GM18517 (cell line): ENCODE results near the gene CHMP1B.
"Not testable (repeated sequence)": the region's sequence is repeated elsewhere in the genome, so short reads cannot be mapped to it uniquely, and the experiment has no call there.

ENCODE experiments used
- ATAC-seq: cut with Tn5 transposase; IDR thresholded peaks from one replicate; pipeline ENCODE4 v1.9.1; 2021; ENCODE audit warnings: mild to moderate bottlenecking, moderate library complexity; ENCODE audit not compliant: unreplicated experiment

CHMP1B gene

DNA sequence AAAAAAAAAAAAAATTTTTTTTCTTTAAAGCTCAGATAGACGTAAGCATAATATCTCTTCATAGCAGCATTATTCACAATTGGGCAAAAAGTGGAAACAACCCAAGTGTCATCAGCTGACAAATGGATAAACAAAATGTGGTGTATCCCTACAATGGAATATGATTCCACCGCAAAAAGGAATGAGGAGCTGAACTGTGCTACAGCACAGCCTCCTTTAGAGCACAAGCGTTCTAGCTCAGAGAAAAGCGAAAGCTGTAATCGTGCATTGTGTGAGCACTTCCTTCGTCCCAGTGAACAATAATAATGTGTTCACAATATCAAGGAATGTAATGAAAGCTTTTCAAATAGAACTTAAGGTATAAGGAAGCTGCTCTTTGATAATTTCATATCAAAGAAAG, 11.7 kb upstream of the CHMP1B start:
- no peak for ATAC-seq

DNA sequence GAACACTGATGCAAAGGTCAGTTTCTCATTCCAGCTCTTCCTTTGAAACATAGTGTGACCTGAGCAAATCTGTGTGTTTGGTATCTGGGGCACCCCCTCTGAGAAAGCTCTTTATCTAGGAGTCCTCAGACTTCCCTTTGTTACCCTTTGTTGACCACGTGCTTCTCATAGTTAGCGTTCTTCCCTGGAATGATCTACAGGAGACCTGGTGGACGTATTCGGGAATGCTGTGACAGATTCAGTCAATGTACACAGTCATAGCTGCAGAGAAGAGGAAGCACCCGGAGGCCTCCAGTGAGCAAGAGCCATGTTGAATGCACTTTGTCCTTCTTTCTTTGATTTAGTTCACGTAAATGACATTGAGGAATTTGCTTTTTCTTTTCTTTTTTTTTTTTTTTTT, 10.7 kb upstream of the CHMP1B start:
- ATAC-seq: no peak

DNA sequence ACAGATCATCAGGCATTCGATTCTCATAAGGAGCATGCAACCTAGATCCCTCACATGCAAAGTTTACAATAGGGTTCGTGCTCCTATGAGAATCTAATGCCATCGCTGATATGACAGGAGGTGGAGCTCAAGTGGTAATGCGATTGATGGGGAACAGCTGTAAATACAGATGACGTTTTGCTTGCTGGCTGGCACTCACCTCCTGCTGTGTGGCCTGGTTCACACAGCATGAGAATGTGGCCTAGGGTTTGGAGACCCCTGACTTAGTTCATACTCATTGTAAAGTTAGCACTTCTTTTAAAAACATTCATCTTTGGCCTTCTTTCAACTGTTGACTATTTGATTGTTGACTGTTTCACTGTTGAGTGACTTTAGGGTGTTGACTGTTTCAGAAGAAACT, 8.7 kb upstream of the CHMP1B start:
- ATAC-seq: no peak

DNA sequence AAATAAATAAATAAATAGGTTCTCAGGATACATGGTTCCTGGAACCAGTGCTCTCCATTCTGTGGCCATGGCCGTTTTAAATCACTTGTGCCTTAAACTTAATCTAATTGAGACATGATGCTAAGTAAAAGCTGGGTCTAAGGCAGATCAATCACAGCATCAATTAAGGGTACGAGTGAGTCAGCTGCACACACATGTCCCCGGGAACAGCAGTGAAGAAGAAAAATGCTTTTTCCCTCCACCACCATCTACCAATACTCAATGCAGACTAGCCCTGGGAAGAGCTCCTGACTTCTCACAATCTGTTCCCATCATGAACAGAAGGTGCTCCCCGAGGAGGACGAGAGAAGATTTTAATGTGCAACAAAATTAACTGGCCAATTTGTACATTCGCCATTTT, 6.8 kb upstream of the CHMP1B start:
- no peak for ATAC-seq

DNA sequence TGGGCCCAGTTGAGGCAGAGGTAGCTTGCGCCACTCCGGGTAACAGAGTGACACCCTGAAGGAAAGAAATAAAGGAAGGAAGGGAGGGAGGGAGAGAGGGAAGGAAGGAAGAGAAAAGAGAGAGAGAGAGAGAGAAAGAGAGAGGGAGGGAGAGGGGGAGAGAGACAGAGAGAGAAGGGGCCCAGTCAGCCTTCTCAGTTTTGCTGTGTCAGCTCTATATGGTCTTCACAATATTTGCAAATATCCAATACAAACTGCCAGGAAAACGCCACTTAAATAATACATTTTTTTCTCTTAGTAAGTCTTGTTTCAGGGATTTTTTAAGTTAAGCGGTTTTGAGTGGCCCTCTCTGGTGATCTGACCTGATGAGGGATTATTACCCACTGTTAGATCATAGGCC, 5.6 kb upstream of the CHMP1B start:
- ATAC-seq: no peak

DNA sequence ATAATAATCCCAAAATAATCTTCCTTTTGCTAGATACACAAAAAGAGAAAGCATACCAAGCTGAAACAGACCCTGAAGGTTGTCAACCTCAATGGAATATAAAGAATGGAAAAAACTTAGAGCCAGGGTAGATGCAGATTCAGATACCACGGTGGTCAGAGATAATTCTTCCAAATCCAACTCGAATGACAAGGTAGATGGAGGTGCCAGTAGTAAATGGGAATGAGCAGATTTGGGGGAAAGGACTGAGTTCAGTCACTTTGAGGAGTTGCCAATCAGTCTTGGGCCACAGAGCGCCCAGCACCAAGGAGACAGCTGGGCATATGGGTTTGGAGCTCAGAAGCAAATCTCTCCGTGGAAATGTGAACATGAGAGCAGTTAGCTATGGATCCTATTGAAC, 3.4 kb upstream of the CHMP1B start:
- ATAC-seq: no peak

DNA sequence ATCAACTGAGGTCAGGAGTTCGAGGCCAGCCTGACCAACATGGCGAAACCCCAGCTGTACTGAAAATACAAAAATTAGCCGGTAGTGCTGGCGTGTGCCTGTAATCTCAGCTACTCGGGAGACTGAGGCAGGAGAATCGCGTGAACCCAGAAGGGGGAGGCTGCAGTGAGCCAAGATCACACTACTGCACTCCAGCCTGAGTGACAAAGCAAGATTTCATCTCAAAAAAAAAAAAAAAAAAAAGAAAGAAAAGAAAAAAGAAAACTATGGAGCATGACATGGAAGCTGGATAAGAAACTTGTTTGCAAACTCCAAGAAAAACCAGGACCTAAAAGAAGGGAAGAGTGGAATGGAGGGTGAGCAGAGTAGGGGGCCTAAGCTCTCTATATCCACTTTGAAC, 1.9 kb upstream of the CHMP1B start:
- no peak for ATAC-seq

DNA sequence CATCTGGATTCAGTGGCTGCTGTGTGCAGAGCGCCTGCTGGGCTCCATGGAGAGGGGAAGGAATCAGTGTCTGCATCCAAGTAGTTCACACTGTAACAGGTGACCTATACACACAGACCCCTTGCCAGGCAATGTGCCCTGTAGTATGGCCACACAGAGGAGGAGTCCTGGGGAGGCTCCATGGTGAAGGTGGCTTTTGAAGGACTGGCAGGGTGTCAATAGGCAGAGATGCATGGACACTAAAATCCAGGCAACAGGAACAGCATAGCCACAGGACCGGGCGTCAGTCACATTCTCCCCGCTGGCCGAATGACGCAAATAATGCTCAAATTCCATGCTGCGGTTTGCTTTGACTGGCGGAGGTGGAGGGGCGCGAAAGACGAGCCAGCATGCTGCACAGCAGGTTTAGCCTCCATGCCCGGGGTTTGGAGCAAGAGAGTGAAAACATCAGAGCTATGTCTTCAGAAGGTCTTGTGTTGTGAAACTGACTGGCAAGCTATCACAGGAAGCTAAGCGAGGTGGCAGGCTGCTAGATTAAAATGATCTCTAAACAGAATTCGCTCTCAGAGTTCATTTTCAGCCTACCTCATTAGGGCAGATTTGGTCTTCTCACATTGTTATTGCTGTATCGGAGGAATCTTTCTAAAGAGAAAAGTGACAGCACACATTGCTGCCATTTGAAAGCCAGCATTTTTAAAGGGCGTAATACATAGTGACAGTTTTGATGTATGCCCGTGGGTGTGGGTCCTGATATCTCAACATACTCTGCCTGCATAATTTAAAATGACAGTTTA, 1.2 kb upstream of the CHMP1B start:
- ATAC-seq: no peak

DNA sequence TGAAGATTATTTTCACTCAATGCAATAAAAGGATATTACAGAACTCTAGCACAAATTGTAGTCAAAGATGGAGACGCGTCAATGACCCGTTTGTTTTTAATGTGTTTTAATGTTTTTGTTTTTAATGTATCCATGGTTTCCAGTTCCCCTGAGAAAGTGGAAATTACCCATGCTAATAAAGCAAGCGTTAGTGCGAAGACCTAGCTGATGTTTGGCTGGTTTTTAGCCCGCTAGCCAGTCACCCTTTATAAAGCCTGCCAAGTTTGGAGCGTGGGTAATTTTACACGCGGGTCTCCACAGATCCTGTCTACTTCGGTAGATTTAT, 430 bp upstream of the CHMP1B start:
- ATAC-seq: peak; percentile 53

DNA sequence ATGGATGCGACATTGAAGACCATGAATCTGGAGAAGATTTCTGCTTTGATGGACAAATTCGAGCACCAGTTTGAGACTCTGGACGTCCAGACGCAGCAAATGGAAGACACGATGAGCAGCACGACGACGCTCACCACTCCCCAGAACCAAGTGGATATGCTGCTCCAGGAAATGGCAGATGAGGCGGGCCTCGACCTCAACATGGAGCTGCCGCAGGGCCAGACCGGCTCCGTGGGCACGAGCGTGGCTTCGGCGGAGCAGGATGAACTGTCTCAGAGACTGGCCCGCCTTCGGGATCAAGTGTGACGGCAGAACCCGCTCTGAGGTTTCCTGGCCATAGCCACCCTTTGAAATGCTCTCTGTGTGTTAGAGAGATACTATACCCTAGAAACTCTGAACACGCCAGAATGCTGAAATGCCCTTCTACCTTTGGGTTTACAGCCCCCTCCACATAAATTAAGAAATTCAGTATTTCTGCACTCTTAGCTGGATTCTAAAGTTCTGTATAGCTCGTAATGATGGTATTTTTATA, 659 bp downstream of the CHMP1B start:
- ATAC-seq: peak; percentile 25

DNA sequence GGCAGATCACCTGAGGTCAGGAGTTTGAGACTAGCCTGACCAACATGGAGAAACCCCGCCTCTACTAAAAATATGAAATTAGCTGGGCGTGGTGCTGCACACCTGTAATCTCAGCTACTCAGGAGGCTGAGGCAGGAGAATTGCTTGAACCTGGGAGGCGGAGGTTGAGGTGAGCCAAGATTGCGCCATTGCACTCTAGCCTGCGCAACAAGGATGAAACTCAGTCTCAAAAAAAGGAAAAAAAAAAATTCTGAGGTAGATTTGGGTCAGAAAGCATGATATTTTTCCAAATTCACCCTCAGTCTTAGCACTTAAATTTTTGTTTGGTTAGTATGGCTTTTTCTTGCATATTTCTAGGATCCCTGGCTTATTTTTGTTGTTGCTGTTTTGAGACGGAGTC, 3.3 kb downstream of the CHMP1B start:
- ATAC-seq: not testable (repeated sequence)

DNA sequence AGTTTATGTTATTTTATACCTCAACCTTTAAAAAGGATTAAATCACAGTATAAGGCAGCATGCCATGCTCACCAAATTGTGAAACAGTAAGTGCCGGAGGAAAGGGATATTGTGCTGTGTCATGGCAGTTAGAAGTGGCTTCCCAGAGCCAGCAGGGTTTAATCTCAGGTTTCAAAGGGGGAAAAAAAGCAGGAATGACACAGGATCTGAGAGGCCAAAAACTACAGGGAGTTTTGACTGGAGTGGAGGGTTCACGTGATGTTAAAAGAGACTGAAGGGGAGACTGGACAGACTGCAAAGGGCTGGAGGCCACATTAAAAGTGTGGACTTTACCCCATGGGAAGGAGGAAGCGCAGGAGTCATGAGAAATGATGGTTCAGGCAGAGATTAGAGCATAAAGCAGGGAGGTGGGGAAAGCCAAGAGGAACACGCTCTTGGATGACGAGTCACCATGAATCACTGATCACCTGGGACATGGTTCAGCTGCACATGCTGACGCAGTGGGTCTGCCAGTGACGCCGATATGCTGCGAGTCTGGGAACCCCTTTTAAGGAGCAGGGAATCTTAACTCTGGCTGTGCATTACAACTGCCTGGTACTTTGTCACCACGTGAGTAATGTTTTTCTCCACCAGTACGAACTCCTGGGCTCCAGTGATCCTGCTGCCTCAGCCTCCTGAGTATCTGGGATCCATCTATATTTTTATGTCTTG, 6.1 kb downstream of the CHMP1B start:
- no peak for ATAC-seq

DNA sequence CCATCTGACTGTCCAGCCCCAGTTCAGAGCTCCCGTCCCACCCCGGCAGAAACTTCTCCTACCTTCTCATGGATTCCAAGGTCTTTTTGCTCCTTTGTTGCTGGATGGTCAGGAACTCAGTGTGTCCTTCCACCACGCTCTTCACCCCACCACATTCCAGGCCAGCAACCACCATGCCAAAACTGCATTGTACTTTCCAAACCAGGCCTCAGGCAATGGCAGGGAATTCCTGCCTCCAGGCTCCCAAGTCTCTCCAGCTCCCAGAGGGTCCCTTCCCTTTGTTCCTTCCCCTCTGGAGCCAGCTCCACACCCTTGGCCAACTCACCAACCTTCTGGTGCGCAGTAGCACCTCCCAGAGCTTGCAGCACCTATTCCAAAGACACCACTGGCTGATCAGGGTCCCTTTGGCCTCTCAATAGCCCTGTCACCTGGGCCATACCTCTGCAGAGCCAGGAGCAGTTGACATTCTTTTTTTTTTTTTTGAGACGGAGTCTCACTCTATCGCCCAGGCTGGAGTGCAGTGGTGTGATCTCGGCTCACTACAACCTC, 8.1 kb downstream of the CHMP1B start:
- no peak for ATAC-seq

DNA sequence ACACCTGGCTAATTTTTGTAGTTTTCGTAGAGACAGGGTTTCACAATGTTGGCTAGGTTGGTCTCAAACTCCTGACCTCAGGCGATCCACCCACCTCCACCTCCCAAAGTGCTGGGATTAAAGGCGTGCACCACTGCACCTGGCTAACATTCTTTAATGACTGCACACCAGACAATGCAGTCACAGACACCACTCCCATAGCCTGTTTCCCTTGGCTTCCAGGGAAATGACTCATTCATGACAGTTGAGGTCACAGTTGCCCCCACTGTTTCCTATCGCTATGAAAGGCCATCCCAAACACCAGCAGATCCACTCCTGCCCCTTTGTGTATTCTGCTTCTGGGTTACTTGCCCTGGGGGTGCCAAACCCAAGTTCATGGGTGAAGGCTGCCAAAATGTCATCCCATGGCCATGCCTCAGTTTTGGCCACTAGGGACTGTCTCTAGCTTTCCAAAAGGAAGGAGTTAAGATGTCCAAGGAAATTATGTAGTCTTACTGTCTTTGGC, 8.7 kb downstream of the CHMP1B start:
- ATAC-seq: no peak

DNA sequence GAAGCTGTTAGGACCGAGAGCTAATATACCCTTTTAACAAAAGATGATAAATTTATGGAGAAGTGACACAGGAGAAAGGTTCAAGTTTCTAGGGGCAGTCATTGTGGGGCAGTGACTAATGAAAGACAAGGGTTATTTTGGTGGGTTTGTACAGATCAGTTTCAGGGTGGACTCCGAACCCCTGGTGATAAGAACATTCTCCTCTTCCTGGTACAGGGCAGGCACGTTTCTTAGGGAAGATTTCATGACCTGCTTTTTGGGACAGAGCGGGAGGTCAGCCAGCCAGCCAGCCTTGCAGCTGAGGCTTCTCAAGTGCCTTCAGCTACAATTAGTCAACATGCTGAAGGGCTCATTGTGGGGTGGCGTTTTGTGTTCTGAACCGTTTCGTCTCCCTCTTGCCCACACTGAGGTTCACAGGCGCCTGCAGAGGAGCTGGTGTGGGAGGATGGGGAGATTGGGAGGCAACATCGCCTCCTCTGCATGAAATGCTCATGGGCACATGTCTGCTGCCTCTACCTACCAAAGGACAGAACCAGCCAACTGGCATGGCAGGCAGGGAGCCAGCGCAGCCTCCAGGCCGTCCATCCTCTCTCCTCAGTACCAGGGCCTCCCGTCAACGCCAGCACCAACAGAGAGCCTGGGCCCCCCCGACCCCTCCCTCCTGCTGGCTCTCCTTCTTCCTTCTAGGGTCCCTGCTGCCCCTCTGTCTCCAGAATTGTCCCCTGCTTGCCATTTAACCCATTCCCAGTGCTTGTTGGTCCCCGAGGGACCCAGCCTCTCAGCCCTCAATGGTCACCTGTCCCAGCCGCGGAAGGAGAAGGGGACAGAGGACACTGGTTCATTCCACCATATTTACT, 9.6 kb downstream of the CHMP1B start:
- no peak for ATAC-seq

DNA sequence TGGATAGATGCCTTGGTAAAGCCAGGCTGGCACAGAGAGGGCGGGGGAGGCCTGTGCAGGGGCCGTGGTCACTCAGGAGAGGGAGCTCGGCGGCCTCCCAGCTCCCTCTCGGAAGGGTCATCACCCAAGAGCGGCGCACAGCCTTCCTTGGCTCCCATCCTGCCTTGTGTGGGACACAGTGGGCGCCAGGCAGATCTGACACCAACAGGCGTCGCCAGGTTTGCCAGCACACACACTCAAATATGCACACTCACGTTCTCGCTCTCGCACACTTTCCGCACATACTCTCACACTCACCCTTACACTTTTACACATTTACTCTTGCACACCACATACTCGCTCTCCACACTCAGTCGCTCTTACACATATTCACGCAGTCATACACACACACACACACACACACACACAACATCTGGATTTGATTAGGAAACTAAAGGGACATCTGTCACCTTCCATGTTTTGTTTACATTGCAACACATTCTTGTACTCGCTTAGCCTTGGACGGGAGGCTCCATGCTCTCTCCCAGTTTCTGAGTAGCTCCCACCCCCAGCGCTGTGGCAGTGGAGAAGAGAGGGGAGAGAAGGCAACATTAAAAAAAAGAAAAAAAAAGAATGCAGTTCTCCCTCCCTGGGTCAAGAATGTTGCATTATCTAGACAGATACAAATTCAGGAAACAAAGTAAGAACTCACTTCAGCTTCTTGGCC, 10.5 kb downstream of the CHMP1B start:
- ATAC-seq: no peak

DNA sequence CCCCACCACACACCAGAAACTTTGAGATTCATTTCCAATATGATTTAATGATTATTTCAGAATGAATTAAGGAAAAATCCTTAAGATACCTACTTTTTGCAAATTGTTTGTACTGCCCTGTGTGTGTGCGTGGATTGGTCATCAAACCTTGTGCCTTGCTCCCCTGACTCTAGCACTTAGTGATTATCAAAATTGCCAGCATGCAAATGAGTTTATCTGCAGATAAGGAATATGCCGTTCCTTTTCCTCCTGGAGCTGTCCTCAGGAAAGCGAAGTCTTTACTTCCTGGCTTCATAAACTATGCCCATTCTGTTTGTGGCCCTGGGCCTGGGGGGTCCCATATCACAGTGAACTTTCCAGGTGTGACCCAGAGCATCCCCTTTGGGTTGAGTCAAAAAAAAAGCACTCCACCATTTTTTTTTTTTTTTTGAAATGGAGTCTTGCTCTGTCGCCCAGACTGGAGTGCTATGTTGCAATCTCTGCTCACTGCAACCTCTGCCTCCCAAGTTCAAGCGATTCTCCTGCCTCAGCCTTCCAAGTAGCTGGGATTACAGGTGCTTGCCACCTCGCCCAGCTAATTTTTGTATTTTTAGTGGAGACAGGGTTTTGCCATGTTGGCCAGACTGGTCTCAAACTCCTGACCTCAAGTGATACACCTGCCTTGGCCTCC, 11.4 kb downstream of the CHMP1B start:
- no peak for ATAC-seq

DNA sequence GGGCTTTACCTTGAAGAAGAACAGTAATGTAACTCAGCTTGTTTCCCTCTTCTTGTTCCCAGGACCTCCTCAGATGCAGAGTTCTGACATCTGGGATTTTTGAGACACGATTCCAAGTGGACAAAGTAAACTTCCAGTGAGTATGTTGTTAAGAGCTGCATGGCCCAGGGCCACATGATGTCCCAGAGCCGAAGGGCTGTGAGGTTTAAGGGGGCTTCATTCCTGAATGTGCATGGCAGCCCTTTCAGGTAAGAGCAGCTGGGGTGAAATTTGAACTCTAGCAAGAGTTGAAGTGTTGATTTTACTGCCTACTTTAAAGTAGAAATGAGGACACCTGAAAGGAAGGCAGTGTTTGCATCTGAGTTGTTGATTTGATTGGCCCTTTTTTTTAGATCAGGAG, 13.3 kb downstream of the CHMP1B start:
- ATAC-seq: no peak

DNA sequence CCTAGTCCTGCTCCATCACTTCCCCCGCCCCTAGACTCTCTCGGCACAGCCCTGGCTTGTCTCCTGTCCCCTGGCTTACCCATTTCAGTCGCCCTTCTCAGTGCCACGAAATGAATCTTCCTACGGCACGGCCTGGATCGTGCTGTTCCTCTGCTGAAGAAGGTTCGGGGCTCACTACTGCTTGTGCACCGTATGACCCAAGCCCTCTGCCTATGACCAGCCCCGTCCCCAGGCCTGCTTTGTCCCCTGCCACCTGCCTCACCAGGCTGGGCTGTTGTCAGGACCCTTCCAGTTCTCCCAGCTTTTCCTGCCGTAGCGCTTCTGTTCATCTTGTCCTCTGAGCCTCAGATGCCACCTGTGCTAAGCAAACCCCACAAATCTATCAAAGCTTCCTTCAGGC, 13.9 kb downstream of the CHMP1B start:
- no peak for ATAC-seq

DNA sequence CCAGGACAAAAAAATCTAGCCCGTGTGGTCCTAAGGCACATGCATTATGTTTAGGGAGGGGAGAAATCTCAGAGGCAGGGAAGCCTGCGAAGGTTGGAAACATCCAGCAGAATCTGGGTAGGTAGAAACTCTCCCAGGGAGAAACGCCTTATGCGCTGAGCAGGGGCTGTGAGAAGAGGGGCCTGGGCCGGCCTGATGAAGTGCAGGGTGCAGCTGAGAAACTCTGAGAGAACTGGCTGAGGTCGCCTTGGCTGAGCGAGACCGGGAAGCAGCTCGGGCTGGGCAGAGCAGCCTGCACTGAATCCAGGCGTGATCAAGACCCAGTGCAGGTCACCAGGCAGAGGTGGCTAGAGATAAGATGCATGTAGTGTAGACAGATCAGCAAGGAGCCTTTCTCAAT, 15.1 kb downstream of the CHMP1B start:
- ATAC-seq: no peak
